Measurements from ENCODE around the gene ADAMTSL1. TPM values are rescaled to one million over a fixed set of nuclear protein-coding genes. Genes with fewer than 3 reads are reported as not detected.

The ADAMTSL1 gene
- total and polyA plus RNA-seq, 2 of the 8 experiments (the other 6 are each of a cell fraction or from before 2014, with no cell fraction given): 0.84 to 1.1 TPM

GRCh38 chr9:18618862-18619261 is 144.9 kb downstream of the ADAMTSL1 start:
- no peak overlapping the region for H4K5ac ChIP-seq (ENCODE audit: insufficient read length, low read depth, low read length)
- no peak overlapping the region for H2BK12ac ChIP-seq (ENCODE audit: low read depth, low read length)
- H3K4me3 ChIP-seq (ENCODE audit: extremely low read depth in 1 of 4, insufficient read depth in 2 of 4, low read depth in 3 of 4, low read length in 4 of 4): no peak overlapping the region
- no peak for TF ChIP-seq CTBP2 (IDR thresholded peaks at IDR 0.05; ENCODE audit: borderline replicate concordance, insufficient read depth, insufficient read length, low read length)
- no peaks in the 10 kb centered on the region for H3K27me3 ChIP-seq (replicated peaks in 1 of 4; ENCODE audit: control insufficient read depth in 3 of 4, extremely low read depth in 1 of 4, insufficient read depth in 3 of 4, low read length in 3 of 4)
- no peak overlapping the region for H3K4me2 ChIP-seq (ENCODE audit: insufficient read depth in 1 of 2, low read depth in 2 of 2, low read length in 2 of 2)
- H3K9me3 ChIP-seq (ENCODE audit: insufficient read depth in 2 of 2, low read depth in 1 of 2, low read length in 1 of 2): no peaks in the 10 kb centered on the region
- H2BK15ac ChIP-seq (ENCODE audit: low read length): no peak overlapping the region
- no peak overlapping the region for H3K14ac ChIP-seq (ENCODE audit: insufficient read length)
- no peak overlapping the region for H3K18ac ChIP-seq (ENCODE audit: extremely low read depth, low read length)
- 89% methylated on average over 2 of the region's 2 CpGs; no CpG with 5 or more reads in 1 of the 2 experiments for WGBS, 2 experiments (ENCODE audit: extremely low coverage in 1 of 2, insufficient coverage in 1 of 2, insufficient read length in 1 of 2, insufficient replicate concordance in 2 of 2, low coverage in 1 of 2, low lambda C conversion rate in 2 of 2, missing lambda C conversion rate in 1 of 2)
- H4K8ac ChIP-seq (ENCODE audit: extremely low read depth, insufficient read depth, low read length): no peak overlapping the region
- no peak overlapping the region for H3K56ac ChIP-seq (replicated peaks; ENCODE audit: insufficient read length, low read depth, low read length)
- H3K4ac ChIP-seq (replicated peaks; ENCODE audit: insufficient read length, low read depth, low read length): no peak overlapping the region
- no peak overlapping the region for H3K9ac ChIP-seq (replicated peaks in 1 of 4; ENCODE audit: extremely low read depth in 1 of 4, low read depth in 3 of 4, low read length in 3 of 4)
- FAIRE-seq (no peak), DNase-seq (ENCODE audit: low read depth in 1 of 2, low spot score in 2 of 2) (no peak)
- no peak overlapping the region for H3K27ac ChIP-seq (ENCODE audit: low read depth, low read length)
- no peak overlapping the region for H2AFZ ChIP-seq (ENCODE audit: low read length)
- ChIA-PET CTCF (ENCODE audit: partially characterized antibody) (no interaction called here), POLR2A (ENCODE audit: partially characterized antibody) (no interaction called here)
- no peak overlapping the region for H4K91ac ChIP-seq (replicated peaks; ENCODE audit: insufficient read length, low read length)
- no peak overlapping the region for H2BK5ac ChIP-seq (ENCODE audit: low read depth, low read length)
- no peaks in the 10 kb centered on the region for H3K36me3 ChIP-seq (ENCODE audit: control insufficient read depth in 2 of 4, insufficient read depth in 4 of 4, low read length in 3 of 4)
- no peaks in the 10 kb centered on the region for H4K20me1 ChIP-seq (replicated peaks in 1 of 2; ENCODE audit: control insufficient read depth in 1 of 2, insufficient read depth in 2 of 2, low read length in 2 of 2)
- no peaks in the 10 kb centered on the region for H3K4me1 ChIP-seq (replicated peaks in 1 of 4; ENCODE audit: control insufficient read depth in 3 of 4, insufficient read depth in 4 of 4, low read length in 3 of 4)
- H2BK120ac ChIP-seq (replicated peaks; ENCODE audit: low read depth, low read length): no peak overlapping the region
- no peak overlapping the region for H3K23ac ChIP-seq (ENCODE audit: insufficient read length)
- no peak overlapping the region for H2BK20ac ChIP-seq (ENCODE audit: low read length)
- no peaks in the 10 kb centered on the region for H3K79me2 ChIP-seq (ENCODE audit: control insufficient read depth in 1 of 2, insufficient read depth in 2 of 2, low read length in 2 of 2)
- H2AK5ac ChIP-seq (ENCODE audit: low read depth, low read length): no peak overlapping the region
- H3K79me1 ChIP-seq (ENCODE audit: low read depth, low read length): no peaks in the 10 kb centered on the region
- no peaks in the 10 kb centered on the region for H3K23me2 ChIP-seq (ENCODE audit: low read depth, low read length)

Measured in H1 (cell line).